Stimulated activated CD4-positive, alpha-beta T cell treated with anti-CD3 and anti-CD28 coated beads, Interleukin-12 subunit alpha, Interleukin-12 subunit beta, amount 100 ng/mL, for 4 hours (primary cell): Measurements from ENCODE around the gene KLHL8.
"Not testable (repeated sequence)": the region's sequence is repeated elsewhere in the genome, so short reads cannot be mapped to it uniquely, and the experiment has no call there.

Experiments
- DNase-seq: peaks from one replicate; pipeline ENCODE4 v3.0.0-alpha.2; 2020

Gene KLHL8

GRCh38 chr4:87166296-87166854 lies 54.0 kb downstream of the KLHL8 start:
- no peak for DNase-seq

DNA sequence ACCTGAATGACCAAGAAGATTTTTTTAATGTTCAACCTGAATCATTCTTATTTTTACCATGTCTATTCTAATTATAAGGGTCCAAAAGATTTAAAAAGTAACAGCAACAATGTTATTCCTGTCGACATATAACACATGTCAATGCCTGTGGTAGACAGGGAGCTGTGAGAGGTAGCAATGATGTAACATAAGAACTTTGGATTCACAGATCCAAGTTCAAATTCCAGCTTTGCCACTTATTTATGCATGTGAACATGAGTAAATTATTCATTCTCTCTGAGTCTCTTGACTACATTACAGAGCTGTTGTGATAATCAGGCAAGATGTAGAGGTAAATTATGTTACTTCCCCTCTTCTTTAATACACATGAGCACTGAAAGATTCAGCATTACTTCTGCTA lies 54.5 kb downstream of the KLHL8 start:
- no peak for DNase-seq

GRCh38 chr4:87153078-87153870 lies 67.1 kb downstream of the KLHL8 start:
- DNase-seq: no peak

DNA sequence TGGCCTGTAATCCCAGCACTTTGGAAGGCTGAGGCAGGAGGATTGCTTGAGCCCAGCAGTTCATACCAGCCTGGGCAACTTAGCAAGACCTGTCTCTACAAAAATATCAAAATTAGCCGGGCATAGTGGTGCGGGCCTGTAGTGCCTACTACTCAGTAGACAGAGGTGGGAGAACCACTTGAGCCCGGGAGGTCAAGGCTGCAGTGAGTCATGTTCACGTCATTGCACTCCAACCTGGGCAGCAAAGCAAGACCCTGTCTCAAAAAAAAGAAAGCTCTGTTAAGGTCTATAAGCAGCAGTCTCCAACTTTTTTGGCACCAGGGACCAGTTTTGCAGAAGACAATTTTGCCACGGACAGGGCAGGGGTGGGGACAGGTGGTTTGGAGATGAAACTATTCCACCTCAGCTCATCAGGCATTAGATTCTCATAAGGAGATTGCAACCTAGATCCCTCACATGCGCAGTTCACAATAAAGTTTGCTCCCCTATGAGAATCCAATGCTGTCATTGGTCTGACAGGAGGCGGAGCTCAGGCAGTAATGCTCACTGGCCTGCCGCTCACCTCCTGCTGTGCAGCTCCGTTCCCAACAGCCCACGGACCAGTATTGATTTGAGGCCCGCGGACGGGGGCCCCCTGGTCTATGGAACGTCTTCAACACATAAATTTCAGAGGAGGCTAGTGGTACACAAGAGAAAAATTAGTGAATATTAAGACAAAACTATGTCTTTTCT lies 67.9 kb downstream of the KLHL8 start:
- no peak for DNase-seq

- no peak for DNase-seq
Observed at GRCh38 chr4:87151730-87152129, 68.7 kb downstream of the KLHL8 start.

GRCh38 chr4:87150498-87151261 lies 69.7 kb downstream of the KLHL8 start:
- DNase-seq: peak; percentile 10

DNA sequence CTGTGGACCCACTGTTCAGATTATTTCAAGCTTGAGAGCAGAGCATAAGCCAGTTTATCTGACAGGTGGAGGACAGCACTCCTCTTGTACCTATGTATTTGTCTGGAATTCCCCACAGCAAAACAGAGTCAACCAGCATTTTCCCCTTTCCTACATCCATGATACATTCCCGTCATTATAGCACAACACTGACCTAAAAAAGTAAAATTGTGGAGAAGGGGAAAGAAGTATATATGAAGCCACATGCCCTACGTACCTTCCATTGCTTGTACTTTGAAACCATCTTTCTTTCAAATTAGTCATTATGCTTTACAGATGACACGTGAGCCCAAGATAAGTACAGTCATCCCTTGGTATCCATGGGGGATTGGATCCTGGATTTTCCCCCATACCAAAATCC lies 73.3 kb downstream of the KLHL8 start:
- DNase-seq: no peak

DNA sequence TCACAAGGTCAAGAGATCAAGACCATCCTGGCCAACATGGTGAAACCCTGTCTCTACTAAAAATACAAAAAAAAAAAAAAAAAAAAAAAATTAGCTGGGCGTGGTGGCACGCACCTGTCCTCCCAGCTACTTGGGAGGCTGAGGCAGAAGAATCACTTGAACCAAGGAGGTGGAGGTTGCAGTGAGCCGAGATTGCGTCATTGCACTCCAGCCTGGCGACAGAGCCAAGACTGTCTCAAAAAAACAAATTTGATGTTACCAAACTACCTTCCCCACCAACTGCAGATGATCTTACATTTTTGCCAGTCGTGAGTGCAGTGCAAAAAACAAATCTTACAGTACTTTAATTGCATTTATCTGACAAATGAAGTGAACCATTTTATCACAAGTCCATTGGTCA lies 74.5 kb downstream of the KLHL8 start:
- not testable (repeated sequence) for DNase-seq

DNA sequence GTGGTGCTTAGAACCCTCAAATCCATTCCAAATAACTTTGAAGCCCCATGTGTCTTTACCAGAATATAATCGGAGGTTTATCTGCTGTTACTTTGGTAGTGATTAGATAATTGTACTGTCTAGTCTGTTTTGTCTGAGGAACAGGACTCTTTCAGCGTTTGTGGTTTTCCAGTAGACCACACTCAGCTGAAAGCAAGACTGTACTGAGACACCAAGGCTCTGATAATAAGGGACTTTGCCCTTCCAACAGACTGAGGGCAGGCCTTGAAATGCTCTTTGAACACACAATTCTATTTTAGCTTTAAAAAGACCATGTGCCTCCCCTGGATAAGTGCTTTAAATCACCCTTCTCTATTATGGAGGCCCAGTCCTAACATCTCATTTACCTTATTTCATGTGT lies 76.1 kb downstream of the KLHL8 start:
- DNase-seq: no peak

- DNase-seq: no peak
Observed at GRCh38 chr4:87141428-87141827, 79.0 kb downstream of the KLHL8 start.

DNA sequence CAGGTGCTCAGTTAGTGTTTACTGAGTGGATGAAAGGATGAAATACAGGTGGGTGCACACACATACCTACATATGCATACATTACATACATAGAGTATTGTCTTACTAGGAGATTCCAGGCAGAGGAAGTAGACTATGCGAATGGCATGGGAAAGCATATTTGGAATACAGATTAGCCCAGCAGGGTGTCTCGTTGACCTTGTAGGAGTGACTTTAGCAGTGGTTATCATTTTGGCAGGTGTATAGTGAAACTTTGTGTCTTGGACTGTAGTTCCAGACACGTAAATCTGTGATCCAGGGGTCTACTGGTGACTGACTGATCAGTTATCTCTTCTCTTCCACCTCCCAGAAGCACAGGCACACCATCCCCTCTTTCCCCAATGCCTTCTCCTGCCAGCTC lies 86.3 kb downstream of the KLHL8 start:
- no peak for DNase-seq

DNA sequence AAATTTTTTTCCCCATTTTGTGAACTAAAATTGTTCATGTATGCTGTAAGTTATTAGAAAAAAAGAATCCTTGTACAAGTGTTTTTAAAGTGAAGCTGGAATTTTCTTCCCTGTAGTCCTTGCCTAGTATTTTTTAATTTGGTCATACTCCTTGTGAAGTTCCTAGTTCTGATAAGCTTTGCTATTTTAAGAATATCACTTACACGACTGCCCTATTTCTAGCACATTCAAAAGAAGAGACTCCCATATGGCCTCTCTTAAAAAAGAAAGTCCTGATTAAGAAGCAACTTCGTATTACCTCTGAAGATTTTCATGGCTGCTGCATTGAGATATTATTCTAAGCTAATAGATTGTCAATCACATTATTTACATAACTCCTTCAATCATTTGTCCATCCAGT lies 87.2 kb downstream of the KLHL8 start:
- no peak for DNase-seq

- DNase-seq: no peak
Observed at GRCh38 chr4:87132035-87132434, 88.4 kb downstream of the KLHL8 start.

GRCh38 chr4:87130985-87131703 lies 89.3 kb downstream of the KLHL8 start:
- no peak for DNase-seq

DNA sequence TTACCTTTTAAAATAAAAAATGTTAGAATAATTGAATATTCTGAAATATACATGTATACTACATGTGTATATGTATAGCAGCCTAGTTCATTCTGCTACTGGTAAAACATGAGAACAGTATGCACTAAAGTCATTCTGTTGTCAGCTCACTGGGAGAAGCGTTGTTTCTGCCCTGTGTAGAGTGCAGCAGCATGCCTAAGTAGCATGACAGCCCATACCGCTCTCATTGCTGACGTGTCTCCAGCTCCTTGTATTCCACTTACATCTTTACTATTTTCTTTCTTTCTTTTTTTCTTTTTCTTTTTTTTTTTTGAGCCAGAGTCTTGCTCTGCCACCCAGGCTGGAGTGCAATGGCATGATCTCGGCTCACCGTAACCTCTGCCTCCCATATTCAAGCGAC lies 90.7 kb downstream of the KLHL8 start:
- no peak for DNase-seq

- DNase-seq: no peak
Observed at GRCh38 chr4:87128006-87128705, 92.3 kb downstream of the KLHL8 start.

- no peak for DNase-seq
Observed at GRCh38 chr4:87126056-87126455, 94.4 kb downstream of the KLHL8 start.

GRCh38 chr4:87122252-87122651 lies 98.2 kb downstream of the KLHL8 start:
- DNase-seq: no peak

DNA sequence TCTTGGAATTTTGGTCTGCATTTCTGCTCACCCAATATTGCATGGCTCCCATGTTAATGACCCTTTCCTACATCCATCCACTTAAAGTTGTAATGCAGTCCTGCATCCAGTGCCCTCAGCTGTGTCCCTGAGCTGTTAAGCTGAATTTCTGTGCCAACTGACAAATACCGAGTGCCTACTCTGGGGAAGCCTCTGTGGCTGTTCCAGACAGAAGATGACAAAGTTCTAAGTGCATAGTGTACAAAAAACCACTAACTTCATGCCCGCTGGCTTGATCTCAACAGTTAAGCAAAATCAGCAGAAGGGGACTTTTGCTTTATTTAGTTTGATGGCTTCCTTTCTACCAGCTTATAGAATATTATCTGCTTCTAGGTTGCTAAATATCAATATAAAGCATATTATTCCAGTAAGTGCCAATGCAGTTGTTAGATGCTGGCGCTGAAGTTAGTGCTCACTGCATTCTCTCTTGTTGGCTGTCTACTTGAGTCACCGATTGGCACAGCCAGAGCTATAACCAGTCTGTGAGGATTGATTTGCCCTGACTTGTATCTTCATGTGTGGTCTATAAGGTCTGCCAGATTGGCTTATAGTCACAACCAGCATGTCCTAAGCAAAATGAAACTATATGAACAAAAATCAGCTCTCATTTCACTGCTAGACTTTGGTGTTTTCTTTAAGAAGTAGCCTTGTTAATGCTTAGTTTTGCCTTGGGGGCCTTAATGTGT lies 98.9 kb downstream of the KLHL8 start:
- no peak for DNase-seq

- DNase-seq: no peak
Observed at GRCh38 chr4:87120411-87121162, 99.8 kb downstream of the KLHL8 start.

GRCh38 chr4:87120010-87120409 lies 100.4 kb downstream of the KLHL8 start:
- no peak for DNase-seq
